Body of pancreas (tissue), 4 donors: ENCODE results near the gene HS1BP3.

ENCODE experiments used
- CTCF ChIP-seq, 7 experiments: fragments of 450-650 bp in 4 of 7; fragments of 200-600 bp in 3 of 7; sonication (generic) in 3 of 7; IDR thresholded peaks; one replicate each; pipeline ENCODE4 v1.5.1; 2016 to 2019; ENCODE audit warnings: antibody characterized with exemption in 7 of 7
- POLR2A ChIP-seq, 3 donors: fragments of 450-650 bp; IDR thresholded peaks; one replicate each; pipeline ENCODE4 v1.6.1; 2016; ENCODE audit warnings: antibody characterized with exemption in 3 of 3, mild to moderate bottlenecking in 2 of 3

GRCh38 chr2:20575414-20575813 lies 75.5 kb downstream of the HS1BP3 start:
- TF ChIP-seq CTCF (IDR thresholded peaks at IDR 0.05) (no peak), POLR2A (IDR thresholded peaks at IDR 0.05) (no peak)
